CD14-positive monocyte (primary cell): ENCODE data around the gene CCM2. TPM values are rescaled to one million over a fixed set of nuclear protein-coding genes. Genes with fewer than 3 reads are reported as not detected.

Source experiments
- DNase-seq, 3 donors: peaks; one replicate each; pipeline ENCODE4 v3.0.0-alpha.2; 2011 to 2022
- H2AFZ ChIP-seq: 2 replicates; pipeline ENCODE4 v1.6.0; 2012; ENCODE audit warnings: mild to moderate bottlenecking, low read depth, low read length, inconsistent platforms; ENCODE audit not compliant: insufficient read depth, poor library complexity, severe bottlenecking
- H3K27ac ChIP-seq, 2 donors: 1 replicate in 1 of 2; 2 replicates in 1 of 2; pipeline ENCODE4 v1.5.1; 2012 to 2013; ENCODE audit warnings: low read length in 2 of 2, control low read depth in 1 of 2, inconsistent platforms in 1 of 2, low read depth in 1 of 2, mild to moderate bottlenecking in 1 of 2
- H3K27me3 ChIP-seq, 2 donors: one replicate each; pipeline versions ENCODE4 v1.6.0 to v1.6.1; 2011 to 2013; ENCODE audit warnings: low read length in 2 of 2; ENCODE audit not compliant: control insufficient read depth in 2 of 2, insufficient read depth in 2 of 2
- H3K36me3 ChIP-seq, 2 donors: replicated peaks in 1 of 2; 1 replicate in 1 of 2; 2 replicates in 1 of 2; pipeline versions ENCODE4 v1.5.1 to v1.6.1; 2012 to 2013; ENCODE audit warnings: low read length in 2 of 2, control low read depth in 1 of 2, inconsistent platforms in 1 of 2, mild to moderate bottlenecking in 1 of 2; ENCODE audit not compliant: insufficient read depth in 2 of 2, control insufficient read depth in 1 of 2
- H3K4me1 ChIP-seq, 2 donors: 1 replicate in 1 of 2; 2 replicates in 1 of 2; pipeline versions ENCODE4 v1.5.1 to v1.6.1; 2012 to 2013; ENCODE audit warnings: low read length in 2 of 2, control low read depth in 1 of 2, inconsistent platforms in 1 of 2, mild to moderate bottlenecking in 1 of 2, moderate library complexity in 1 of 2; ENCODE audit not compliant: insufficient read depth in 2 of 2, control insufficient read depth in 1 of 2
- H3K4me2 ChIP-seq: replicated peaks from 2 replicates; pipeline ENCODE3; 2012; ENCODE audit warnings: low read length, moderate library complexity, mild to moderate bottlenecking; ENCODE audit not compliant: poor library complexity, severe bottlenecking; ENCODE audit errors: extremely low read depth
- H3K4me3 ChIP-seq, 3 experiments: fragments of 200-600 bp in 1 of 3; sonication (generic) in 1 of 3; replicated peaks in 1 of 3; 1 replicate in 2 of 3; 2 replicates in 1 of 3; pipeline ENCODE4 v1.5.1; 2011 to 2013; ENCODE audit warnings: low read length in 3 of 3, mild to moderate bottlenecking in 3 of 3, control low read depth in 2 of 3, low read depth in 2 of 3, inconsistent platforms in 1 of 3, moderate library complexity in 1 of 3
- H3K79me2 ChIP-seq: 2 replicates; pipeline ENCODE4 v1.6.0; 2012; ENCODE audit warnings: mild to moderate bottlenecking, control low read depth, inconsistent platforms, low read length, moderate library complexity; ENCODE audit not compliant: insufficient read depth
- H3K9ac ChIP-seq: 2 replicates; pipeline ENCODE4 v1.6.0; 2017; ENCODE audit warnings: low read length, mild to moderate bottlenecking; ENCODE audit not compliant: insufficient read depth, poor library complexity, severe bottlenecking
- H3K9me3 ChIP-seq, 2 donors: replicated peaks in 1 of 2; 1 replicate in 1 of 2; 2 replicates in 1 of 2; pipeline versions ENCODE4 v1.5.1 to v1.6.1; 2012 to 2013; ENCODE audit warnings: low read length in 2 of 2, control low read depth in 1 of 2; ENCODE audit not compliant: control insufficient read depth in 1 of 2, insufficient read depth in 1 of 2
- H4K20me1 ChIP-seq: 2 replicates; pipeline ENCODE4 v1.6.0; 2012; ENCODE audit warnings: mild to moderate bottlenecking, low read length, control low read depth, moderate library complexity; ENCODE audit not compliant: insufficient read depth
- H3K27ac Mint-ChIP-seq, 7 donors: one replicate each; pipeline ENCODE4 v1.8.0; 2020; ENCODE audit warnings: mild to moderate bottlenecking in 7 of 7, mixed read lengths in 7 of 7, moderate library complexity in 6 of 7, inconsistent platforms in 2 of 7
- H3K27me3 Mint-ChIP-seq, 3 donors: one replicate each; pipeline ENCODE4 v1.8.0; 2021 to 2022; ENCODE audit warnings: low read depth in 3 of 3, mild to moderate bottlenecking in 3 of 3, mixed read lengths in 3 of 3, moderate library complexity in 3 of 3, inconsistent platforms in 1 of 3
- H3K36me3 Mint-ChIP-seq, 2 donors: one replicate each; pipeline ENCODE4 v1.8.0; 2020; ENCODE audit warnings: mixed read lengths in 2 of 2, inconsistent platforms in 1 of 2, mild to moderate bottlenecking in 1 of 2
- H3K4me1 Mint-ChIP-seq: one replicate; pipeline ENCODE4 v1.8.0; 2020; ENCODE audit warnings: mild to moderate bottlenecking, mixed read lengths
- H3K4me3 Mint-ChIP-seq, 2 donors: one replicate each; pipeline ENCODE4 v1.8.0; 2020; ENCODE audit warnings: mild to moderate bottlenecking in 2 of 2, mixed read lengths in 2 of 2, moderate library complexity in 1 of 2
- H3K9me3 Mint-ChIP-seq, 7 donors: one replicate each; pipeline ENCODE4 v1.8.0; 2020 to 2022; ENCODE audit warnings: mixed read lengths in 7 of 7, mild to moderate bottlenecking in 6 of 7, moderate library complexity in 6 of 7, inconsistent platforms in 2 of 7
- WGBS: methylation state at CpG from one replicate; pipeline ENCODE4 v1.1.5; 2013; ENCODE audit warnings: missing lambda C conversion rate; ENCODE audit not compliant: insufficient coverage; 5-methylcytosine and 5-hydroxymethylcytosine counted together
- intact Hi-C, 2 donors: fragments of 100-400 bp; cut with micrococcal nuclease; formaldehyde crosslinking; loops; one replicate each; pipeline versions ENCODE4 v1.15.0 to v1.15.1; 2023
- polyA plus RNA-seq, 3 donors: library from polyadenylated mRNA; depleted of rRNA in 1 of 3; unstranded in 2 of 3; stranded (reverse) in 1 of 3; fragments of 300-500 nt in 2 of 3; fragments of >200 nt in 1 of 3; fragmentation: Illumina TruSeq in 2 of 3; gene quantifications; 1 replicate in 2 of 3; 2 replicates in 1 of 3; pipeline ENCODE4 v1.2.3, GENCODE V29; 2012 to 2021
- TF ChIP-seq, protein P1 (sequence below): fragments of 200-600 bp; IDR thresholded peaks from one replicate; pipeline ENCODE4 v1.8.0; 2022; ENCODE audit warnings: antibody characterized with exemption, mild to moderate bottlenecking

The CCM2 gene
- polyA plus RNA-seq, 3 donors, result 38.5 to 102 (median 51.4) TPM

DNA sequence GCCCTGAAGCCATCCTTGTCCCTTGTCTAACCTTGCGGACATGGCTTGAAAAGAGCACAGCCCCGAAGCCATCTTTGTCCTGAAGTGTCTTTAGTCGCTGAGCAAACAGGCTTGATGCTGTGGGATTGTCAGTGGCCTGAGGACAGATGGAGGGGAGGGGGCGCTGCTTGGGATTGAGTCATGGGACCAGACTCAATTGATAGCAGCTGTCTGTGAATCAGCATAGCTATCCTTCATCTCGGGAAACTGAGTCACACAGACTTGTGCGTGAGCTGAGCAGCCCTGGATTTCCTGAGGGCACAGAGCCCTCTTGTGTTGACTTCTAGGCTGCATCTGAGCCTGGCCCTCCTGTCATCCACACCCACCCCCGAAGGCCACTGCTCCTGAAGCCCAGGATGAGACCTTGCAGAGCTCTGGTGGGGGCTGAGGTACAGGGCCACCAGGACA, 35.6 kb upstream of the CCM2 start:
- 98% methylated on average over 7 of the region's 7 CpGs for WGBS
- H3K4me3 Mint-ChIP-seq, result no peak overlapping the region
- TF ChIP-seq, protein P1, sequence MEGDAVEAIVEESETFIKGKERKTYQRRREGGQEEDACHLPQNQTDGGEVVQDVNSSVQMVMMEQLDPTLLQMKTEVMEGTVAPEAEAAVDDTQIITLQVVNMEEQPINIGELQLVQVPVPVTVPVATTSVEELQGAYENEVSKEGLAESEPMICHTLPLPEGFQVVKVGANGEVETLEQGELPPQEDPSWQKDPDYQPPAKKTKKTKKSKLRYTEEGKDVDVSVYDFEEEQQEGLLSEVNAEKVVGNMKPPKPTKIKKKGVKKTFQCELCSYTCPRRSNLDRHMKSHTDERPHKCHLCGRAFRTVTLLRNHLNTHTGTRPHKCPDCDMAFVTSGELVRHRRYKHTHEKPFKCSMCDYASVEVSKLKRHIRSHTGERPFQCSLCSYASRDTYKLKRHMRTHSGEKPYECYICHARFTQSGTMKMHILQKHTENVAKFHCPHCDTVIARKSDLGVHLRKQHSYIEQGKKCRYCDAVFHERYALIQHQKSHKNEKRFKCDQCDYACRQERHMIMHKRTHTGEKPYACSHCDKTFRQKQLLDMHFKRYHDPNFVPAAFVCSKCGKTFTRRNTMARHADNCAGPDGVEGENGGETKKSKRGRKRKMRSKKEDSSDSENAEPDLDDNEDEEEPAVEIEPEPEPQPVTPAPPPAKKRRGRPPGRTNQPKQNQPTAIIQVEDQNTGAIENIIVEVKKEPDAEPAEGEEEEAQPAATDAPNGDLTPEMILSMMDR, result peak; percentile 20
- H3K4me3 ChIP-seq, result no peak overlapping the region
- no peak overlapping the region for H3K4me2 ChIP-seq
- DNase-seq, result peak in 2 of 3 donors; percentile 25 to 60
- H3K9ac ChIP-seq, result no peak overlapping the region
- peaks cover 14% of the 10 kb centered on the region for H3K4me1 Mint-ChIP-seq
- intact Hi-C loops, result no loop called here
- H4K20me1 ChIP-seq, result peaks cover 93% of the 10 kb centered on the region
- H3K27ac Mint-ChIP-seq, result peak overlapping the region in 2 of 7 donors; percentile 70 to 73
- H3K9me3 Mint-ChIP-seq, result peaks cover 0 to 2% (median 0%) of the 10 kb centered on the region in 7 donors
- peaks cover 67 to 76% of the 10 kb centered on the region in 2 donors for H3K36me3 ChIP-seq
- H3K27ac ChIP-seq, result no peak overlapping the region
- H3K27me3 Mint-ChIP-seq, result peaks cover 0 to 4% (median 0%) of the 10 kb centered on the region in 3 donors
- no peaks in the 10 kb centered on the region for H3K79me2 ChIP-seq
- H3K9me3 ChIP-seq, result peaks cover 0 to 5% of the 10 kb centered on the region in 2 donors
- peaks cover 11 to 12% of the 10 kb centered on the region in 2 donors for H3K4me1 ChIP-seq
- no peaks in the 10 kb centered on the region for H3K27me3 ChIP-seq
- peaks cover 55 to 64% of the 10 kb centered on the region in 2 donors for H3K36me3 Mint-ChIP-seq
- no peak overlapping the region for H2AFZ ChIP-seq

DNA sequence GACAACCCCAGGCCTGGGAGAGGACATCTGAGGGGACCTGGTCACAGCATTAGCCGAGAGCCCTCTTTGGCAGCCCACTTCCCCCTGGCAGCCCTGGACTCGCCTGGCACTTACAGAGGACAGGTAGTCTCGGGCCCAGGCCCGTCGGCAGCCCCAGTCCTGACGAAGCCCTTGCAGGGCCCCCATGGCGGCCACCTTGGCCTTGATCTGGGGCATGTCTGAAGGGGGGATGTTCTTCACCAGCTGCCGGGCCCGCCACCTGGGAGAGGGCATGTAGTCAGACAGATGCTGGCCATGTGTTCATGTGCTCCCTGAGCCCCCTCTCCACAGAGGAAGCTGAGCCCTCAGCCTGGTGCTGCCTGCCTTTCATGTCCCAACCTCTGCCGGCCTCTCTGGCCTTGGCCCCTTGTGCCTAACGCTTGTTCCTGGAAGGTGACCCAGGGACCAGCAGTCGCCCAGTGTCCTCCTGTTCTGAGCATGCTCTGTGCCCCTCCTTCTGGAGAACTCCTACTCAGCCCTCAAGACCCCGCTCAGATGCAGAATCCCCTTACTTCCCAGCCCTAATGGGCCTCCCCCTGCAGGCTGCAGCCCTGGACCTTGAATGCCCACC, 35.1 kb upstream of the CCM2 start:
- peaks cover 0 to 4% (median 0%) of the 10 kb centered on the region in 3 donors for H3K27me3 Mint-ChIP-seq
- H2AFZ ChIP-seq, result no peak overlapping the region
- H3K36me3 ChIP-seq, result peaks cover 72 to 81% of the 10 kb centered on the region in 2 donors
- H3K4me3 ChIP-seq, result no peak overlapping the region
- no peak overlapping the region for H3K9ac ChIP-seq
- H3K9me3 Mint-ChIP-seq, result peaks cover 0 to 2% (median 0%) of the 10 kb centered on the region in 7 donors
- H3K36me3 Mint-ChIP-seq, result peaks cover 59 to 68% of the 10 kb centered on the region in 2 donors
- H3K27me3 ChIP-seq, result no peaks in the 10 kb centered on the region
- 96% methylated on average over 11 of the region's 13 CpGs for WGBS
- intact Hi-C loops, result no loop called here
- peaks cover 0 to 5% of the 10 kb centered on the region in 2 donors for H3K9me3 ChIP-seq
- peaks cover 8% of the 10 kb centered on the region for H3K4me1 Mint-ChIP-seq
- peaks cover 6 to 7% of the 10 kb centered on the region in 2 donors for H3K4me1 ChIP-seq
- H3K27ac Mint-ChIP-seq, result peak overlapping the region in 2 of 7 donors; percentile 22 to 31
- no peak overlapping the region for H3K4me3 Mint-ChIP-seq
- no peaks in the 10 kb centered on the region for H3K79me2 ChIP-seq
- H4K20me1 ChIP-seq, result peaks cover 93% of the 10 kb centered on the region
- TF ChIP-seq, protein P1, result no peak
- no peak overlapping the region for H3K27ac ChIP-seq
- no peak overlapping the region for H3K4me2 ChIP-seq
- DNase-seq, result peak in 1 of 3 donors; percentile 10
